IPS DF 19.7 (cell line): ENCODE data around the gene TBC1D5.
"Not testable (repeated sequence)": the region's sequence is repeated elsewhere in the genome, so short reads cannot be mapped to it uniquely, and the experiment has no call there.

Experiments
- DNase-seq: peaks from one replicate; pipeline ENCODE4 v3.0.0-alpha.2; 2013; ENCODE audit warnings: low read depth, low spot score

Gene TBC1D5, protein sequence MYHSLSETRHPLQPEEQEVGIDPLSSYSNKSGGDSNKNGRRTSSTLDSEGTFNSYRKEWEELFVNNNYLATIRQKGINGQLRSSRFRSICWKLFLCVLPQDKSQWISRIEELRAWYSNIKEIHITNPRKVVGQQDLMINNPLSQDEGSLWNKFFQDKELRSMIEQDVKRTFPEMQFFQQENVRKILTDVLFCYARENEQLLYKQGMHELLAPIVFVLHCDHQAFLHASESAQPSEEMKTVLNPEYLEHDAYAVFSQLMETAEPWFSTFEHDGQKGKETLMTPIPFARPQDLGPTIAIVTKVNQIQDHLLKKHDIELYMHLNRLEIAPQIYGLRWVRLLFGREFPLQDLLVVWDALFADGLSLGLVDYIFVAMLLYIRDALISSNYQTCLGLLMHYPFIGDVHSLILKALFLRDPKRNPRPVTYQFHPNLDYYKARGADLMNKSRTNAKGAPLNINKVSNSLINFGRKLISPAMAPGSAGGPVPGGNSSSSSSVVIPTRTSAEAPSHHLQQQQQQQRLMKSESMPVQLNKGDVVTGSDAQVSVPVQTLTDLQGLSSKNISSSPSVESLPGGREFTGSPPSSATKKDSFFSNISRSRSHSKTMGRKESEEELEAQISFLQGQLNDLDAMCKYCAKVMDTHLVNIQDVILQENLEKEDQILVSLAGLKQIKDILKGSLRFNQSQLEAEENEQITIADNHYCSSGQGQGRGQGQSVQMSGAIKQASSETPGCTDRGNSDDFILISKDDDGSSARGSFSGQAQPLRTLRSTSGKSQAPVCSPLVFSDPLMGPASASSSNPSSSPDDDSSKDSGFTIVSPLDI

DNA sequence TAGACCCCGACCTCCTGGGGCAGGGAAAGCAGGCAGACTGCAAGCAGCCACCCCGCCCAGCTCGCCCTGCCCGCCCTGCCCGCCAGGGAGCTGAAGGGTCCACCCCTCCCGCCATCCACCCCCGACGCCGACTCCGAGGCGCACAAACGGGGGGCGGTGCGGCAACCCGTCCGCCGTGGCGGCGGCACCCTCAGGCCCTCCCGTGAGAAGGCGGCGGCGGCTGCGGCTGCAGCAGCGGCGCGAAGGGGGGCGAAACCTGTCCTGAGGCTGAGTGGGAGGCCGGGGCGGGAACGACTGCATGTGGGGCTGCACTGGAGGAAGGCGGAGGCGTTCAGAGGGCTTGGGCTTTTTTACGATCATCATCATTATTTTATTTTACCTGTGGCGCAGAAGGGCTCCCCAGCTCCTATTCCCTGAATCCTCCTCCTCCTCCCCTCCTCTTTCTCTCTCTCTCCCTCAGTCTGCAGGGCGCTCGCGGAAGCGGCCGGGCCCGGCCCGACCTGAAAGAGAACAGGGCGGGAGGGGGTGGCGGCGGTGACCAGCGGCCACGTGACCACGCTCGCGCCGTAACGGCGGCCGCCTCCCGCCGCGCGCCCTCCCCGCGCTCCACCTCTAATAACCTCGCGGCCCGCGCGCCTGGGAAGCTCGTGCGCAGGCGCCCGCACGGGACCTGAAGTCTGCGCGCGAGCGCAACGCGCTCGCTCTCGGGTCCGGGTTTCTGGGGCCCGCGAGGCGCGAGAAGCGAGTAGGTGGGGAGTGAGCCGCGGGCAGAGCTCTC is at the start of gene TBC1D5:
Gene TBC1D5 (minus strand): TSS at position 530 of the 778 bp plus-strand sequence. CDS start 234,061 bp downstream, outside the sequence.
- DNase-seq: no peak

DNA sequence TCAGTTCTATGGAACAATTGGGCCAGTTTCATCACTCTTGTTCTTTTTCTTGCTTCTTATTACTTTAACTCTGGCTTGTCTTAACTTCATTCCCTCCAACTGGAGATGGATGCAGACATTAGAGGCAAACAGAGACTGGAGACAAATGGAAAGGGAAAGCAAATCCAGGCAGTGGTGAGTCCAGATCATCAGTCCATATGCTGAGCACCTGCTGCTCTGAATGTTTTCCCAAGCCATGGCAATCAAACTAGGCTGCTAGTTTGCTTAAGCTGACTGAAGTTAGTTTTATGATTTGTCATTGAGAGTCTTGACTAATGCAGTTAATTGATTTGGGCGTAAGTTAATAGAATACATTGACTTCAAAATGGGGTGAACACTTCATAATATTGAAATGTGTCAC is 41.0 kb upstream of the TBC1D5 start:
- DNase-seq: no peak

DNA sequence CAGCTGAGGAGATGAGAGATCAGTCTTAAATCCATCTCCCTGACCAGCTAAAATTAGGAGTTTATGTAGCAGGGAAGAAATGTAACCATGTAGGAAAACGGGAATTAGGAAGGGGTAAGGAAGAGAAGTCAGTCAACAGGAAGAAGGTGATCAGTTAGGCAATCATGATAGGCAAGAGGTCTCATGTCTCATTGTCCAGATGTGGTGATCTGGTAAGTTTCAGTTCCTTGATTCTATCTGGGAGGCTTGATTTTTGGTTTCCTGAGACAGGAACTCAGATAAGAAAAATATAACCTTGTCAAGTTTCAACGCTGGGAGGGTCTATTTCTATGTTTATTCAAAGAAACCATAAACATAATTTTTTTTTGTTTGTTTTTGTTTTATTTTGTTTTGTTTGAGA is 40.3 kb upstream of the TBC1D5 start:
- no peak for DNase-seq

DNA sequence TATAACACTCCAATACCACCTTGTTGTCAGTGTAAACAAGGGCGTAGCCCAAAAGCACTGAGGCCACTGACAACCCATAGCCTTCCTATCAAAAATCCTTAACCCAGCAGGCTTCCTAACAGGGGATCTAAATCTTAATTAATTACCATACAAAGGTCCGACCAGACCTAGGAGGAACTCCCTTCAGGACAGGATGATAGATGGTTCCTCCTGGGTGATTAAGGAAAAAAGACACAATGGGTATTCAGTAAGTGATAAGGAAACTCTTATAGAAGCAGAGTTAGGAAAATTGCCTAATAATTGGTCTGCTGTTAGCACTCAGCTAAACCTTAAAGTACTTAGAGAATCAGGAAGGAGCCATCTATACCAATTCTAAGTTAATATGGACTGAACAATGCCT is 37.9 kb upstream of the TBC1D5 start:
- DNase-seq: not testable (repeated sequence)

DNA sequence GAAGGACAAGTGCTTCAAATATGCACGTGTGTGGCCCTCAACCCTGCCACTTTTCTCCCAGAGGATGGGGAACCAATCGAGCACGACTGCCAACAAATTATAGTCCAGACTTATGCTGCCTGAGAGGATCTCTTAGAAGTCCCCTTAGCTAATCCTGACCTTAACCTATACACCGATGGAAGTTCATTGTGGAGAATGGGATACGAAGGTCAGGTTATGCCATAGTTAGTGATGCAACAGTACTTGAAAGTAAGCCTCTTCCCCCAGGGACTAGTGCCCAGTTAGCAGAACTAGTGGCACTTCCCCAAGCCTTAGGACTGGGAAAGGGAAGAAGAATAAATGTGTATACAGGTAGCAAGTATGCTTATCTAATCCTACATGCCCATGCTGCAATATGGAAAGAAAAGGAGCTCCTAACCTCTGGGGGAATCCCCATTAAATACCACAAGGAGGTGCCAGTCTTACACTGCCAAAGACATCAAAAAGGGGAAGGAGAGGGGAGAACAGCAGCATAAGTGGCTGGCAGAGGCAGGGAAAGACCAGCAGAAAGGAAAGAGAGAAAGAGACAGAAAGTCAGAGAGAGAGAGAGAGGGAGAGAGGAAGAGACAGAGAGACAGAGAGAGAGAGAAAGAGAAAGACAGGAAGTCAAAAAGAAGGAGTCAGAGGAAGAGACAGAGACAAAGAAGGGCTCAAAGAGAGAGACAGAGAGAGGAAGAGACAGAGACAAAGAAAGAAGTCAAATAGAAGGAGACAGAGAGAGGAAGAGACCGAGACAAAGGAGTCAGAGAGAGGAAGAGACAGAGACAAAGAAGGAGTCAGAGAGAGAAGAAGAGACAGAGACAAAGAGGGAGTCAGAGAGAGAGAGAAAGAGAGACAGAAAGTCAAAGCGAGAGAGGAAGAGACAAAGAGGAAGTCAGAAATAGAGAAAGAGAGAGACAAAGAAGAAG is 37.1 kb upstream of the TBC1D5 start:
- not testable (repeated sequence) for DNase-seq

DNA sequence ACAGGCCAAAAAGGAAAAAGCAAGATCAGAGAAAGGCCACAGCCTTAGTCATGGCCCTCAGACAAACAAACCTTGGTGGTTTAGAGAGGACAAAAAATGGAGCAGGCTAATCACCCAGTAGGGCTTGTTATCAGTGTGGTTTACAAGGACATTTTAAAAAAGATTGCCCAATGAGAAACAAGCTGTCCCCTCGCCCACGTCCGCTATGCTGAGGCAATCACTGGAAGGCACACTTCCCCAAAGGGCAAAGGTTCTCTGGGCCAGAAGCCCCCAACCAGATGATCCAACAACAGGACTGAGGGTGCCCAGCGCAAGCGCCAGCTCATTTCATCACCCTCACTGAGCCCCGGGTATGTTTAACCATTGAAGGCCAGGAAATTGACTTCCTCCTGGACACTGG is 34.9 kb upstream of the TBC1D5 start:
- DNase-seq: not testable (repeated sequence)

DNA sequence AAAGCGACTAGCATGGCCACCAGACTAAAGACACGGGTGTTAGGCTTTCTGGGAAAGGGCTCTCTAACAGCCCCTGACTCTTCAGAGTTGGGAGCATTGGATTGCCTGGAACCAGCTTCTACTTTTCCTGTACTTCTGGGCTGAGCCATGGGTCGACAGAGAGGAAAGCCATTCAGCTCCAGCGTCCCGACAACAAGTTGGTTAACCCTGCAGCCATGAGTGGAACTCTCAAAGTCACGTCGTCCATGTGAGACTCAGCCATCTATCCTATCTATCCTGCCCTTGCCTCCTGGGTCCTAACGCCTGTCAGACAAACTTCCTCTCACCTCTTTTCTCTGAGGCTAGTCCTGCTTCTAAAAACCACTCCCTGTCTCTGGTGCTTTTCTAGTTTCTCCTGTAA is 32.6 kb upstream of the TBC1D5 start:
- DNase-seq: no peak

DNA sequence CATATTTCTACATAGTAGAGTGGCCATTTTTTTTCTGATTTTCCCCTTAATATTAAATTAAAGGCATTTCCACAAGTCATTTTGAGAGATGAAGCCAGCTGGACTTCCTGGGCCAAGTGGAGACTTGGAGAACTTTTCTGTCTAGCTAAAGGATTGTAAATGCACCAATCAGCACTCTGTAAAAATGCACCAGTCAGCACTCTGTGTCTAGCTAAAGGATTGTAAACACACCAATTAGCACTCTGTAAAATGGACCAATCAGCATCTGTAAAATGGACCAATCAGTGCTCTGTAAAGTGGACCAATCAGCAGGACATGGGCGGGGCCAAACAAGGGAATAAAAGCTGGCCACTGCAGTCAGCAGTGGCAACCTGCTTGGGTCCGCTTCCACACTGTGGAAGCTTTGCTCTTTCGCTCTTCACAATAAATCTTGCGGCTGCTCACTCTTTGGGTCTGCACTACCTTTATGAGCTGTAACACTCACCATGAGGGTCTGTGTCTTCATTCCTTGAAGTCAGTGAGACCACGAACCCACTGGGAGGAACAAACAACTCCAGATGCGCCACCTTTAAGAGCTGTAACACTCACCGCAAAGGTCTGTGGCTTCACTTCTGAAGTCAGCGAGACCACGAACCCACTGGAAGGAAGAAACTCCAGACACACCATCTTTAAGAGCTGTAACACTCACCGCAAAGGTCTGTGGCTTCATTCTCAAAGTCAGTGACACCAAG is 31.9 kb upstream of the TBC1D5 start:
- not testable (repeated sequence) for DNase-seq

DNA sequence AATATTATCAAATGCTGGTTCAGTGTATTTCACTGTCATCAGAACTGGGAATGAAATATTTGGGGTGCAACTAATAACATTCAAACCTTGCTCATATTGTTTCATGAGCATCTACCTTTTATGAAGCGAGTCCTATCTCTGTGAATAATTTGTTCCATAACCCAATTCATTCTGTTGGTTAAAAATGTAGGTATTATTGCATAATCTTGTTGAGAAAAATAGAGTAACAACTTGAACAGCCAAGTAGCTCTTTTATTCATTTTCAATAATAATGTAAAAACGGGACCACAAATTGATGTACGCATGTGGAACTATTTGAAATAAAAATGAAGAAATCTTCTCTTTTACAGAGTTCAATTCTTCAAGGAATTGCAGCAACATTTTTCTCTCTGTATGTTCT is 30.1 kb upstream of the TBC1D5 start:
- DNase-seq: no peak

DNA sequence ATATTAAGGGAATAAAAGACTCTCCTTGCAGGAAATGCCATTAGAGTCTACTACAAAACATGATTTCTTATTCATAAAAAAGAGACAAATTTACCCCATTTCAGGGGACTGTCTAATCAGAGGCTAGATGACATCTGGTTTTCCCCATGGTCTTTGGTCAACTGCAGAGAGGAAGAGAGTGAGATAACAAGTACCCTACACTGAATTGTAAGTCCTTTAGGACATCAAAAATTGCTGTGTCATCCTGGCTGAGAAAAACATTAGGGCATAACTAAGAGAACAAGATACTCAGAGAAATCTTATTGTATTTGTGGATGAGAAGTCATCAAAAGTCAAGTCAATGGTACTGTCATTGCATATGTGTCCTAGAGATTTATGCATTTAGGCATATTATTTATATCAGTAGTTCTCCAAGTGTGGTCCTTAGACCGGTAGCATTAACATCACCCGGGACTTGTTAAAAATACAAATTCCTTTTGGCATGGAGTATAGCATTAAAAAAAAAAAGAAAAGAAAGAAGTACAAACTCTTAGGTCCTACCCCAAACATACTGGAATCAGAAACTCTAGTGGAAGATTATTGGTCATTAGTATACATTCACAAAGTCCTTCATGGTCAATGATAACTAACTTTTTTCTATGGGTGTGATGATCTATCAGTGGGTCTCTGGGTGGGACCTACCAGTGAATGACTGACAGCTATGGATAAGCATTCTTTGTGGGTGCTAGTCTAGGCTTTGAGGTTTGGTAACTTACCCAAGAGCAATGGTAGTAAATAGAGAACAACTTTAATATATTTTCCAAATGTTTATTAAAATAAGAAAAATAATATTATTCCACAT is 29.0 kb upstream of the TBC1D5 start:
- DNase-seq: no peak

DNA sequence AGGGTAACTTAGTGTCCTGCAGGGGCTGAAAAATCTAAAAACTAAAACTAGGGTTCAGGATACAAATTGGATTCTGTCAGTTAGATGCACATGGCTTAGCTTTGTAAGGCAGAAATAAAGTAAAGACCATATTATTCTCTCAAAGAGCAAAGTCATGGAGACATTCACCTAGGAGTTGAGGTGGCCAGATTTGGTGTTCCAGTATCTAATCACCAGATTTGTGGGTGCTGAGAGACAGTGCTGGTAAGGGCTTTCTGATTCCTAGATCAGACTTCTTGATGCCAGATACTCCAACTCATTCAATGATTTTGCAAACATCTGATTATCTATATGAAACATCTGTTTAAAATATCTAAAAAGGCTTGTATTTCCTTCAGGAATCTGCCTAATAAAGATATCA is 28.3 kb upstream of the TBC1D5 start:
- no peak for DNase-seq

DNA sequence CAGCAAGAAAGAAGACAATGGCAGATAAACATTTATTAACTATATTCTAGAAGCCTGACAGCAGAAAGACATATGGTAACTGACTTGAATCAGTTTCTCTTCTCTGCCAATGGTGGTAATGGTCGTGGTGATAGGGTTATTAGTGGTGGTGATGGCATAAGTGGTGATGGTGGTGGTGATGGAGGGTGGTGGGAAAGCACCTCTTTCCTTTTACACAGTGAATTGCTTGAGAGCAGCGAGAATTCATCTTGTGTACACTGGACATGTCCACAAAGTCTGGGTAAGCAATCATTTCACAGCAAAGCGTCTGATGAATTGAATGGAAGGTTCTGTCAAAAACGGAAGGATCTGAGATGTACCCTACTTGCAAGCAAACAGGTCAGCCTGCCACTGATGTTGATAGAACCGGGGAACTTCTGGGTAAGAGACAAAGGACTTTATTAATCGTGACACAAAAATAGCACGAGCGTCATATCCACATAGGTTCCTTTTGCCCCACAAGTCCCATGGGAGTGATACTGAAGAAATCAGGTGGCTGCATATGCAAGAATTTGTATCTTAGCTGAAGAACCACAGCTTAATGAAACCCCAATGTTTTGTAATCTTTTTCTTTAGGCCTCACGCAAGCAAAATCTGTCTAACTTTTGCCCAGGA is 23.5 kb upstream of the TBC1D5 start:
- no peak for DNase-seq

DNA sequence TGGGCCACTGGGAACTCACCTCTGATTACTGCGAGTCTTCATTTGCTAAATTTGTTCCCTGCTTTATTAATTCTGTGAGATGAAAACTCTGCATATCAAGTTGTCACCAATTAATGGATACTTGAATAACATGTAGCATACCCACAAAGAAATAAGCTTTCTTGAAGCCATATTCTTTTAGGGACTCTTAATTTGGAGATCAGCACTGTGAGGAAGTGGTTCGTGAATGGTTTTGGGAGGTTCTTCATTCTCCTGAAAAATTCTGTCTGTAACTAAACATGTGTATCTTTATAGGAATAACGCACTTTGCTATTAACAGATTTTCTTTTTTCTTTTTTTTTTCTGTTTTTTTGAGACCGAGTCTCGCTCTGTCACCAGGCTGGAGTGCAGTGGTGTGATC is 19.1 kb upstream of the TBC1D5 start:
- DNase-seq: no peak

DNA sequence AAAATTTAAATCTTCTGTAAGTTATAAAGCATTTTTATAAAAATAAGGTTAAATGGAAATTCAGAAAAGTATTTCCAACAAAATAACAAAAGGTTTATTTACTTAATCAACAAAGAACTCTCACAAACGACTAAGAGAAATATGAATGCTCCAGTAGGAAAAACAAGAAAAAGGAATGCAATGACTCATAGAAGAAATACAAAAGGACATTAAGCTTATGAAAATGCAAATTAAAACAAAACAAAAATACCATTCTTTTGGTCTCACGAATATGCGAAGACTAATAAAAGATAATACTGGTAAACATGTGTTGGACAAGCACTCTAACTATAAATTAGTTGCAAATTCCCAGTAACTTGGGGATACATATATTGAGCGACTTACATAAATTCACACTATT is 17.5 kb upstream of the TBC1D5 start:
- no peak for DNase-seq

DNA sequence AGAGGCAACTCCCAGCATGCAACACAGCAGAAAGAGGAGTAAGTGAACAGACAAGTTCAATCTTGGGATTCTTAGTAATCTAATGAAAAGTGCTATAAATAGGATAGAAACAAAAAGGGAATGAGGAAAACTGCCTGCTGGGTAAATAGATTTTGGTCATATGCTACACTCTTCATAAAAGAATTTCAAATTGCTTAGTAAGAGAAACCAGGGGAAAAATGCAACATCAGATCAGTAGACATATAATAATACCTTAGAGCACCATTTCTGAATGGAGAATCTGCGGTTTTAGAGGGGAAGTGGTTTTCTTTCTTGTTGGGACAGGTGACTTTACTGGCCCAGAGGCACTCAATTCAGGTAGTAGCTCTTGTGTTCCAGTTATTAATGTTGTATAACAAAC is 13.4 kb upstream of the TBC1D5 start:
- no peak for DNase-seq

DNA sequence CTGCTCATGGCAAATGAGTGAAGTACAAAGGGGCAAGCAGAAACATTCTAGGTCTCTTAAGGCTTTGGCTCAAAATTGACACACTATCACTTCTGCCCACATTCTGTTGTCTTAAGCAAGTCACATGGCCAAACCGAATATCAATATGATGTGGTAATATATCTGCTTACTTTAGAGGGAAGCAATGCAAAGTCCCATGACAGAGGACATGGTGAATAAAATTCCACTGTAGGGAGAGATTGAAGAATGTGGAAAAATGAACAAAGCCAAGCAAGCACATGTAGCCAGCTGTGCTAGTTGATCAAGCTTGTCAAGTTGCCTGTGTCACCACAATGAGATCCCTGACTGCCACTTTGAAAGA is 11.2 kb upstream of the TBC1D5 start:
- no peak for DNase-seq

DNA sequence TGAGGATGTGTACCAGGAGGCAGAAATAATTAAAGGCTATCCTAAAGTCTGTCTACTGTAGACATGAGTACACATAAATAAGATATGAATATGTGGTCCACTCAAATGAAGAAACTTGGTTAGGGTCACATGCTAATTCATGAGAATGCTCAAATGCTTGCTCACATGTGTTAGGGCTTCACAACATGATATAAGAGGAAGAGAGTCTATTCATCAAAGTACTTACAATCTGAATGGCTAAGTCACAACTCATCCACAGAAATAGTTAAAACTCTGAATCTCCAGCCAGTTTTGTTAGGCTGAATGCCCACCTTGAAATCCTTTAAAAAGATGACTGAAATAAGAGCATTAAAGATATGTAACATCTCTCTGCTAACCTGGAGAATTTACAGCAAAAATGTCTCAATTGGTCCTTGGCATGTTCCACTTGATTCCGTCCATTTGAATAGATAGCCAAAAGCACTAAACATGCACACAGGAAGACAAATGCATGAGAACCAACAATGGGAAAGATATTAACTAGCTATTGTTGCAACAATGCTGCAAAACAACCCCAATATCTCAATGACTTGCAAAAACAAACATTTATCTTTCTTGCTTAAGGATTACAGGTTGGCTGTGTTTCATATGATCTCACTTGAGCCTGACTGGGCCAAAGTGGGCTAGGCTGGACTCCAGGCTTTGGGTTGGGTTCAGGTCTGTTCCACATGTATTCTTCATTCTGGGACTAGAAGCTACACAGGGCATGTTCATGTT is 10.6 kb upstream of the TBC1D5 start:
- no peak for DNase-seq

DNA sequence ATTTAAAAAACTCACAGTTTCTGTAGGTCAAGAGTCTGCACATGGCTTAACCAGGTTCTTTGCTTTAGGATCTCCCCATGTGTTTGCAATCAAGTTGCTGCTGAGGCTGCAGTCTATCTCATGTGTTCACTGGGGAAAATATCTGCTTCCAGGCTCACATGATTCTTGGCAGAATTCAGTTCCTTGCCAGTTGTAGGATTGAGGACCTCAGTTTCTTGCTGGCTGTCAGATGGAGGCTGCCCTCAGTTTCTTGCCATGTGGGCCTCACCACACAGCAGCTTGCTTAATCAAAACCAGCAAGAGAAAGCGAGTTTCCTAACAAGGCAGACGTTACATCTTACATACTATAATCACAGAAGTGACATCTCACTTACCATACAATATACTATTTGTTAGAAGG is 10.0 kb upstream of the TBC1D5 start:
- DNase-seq: no peak
